ENCODE data around the gene MLNR.
A peak's percentile ranks its signal among the peaks of the same experiment; 100 is the strongest.

The MLNR gene, protein sequence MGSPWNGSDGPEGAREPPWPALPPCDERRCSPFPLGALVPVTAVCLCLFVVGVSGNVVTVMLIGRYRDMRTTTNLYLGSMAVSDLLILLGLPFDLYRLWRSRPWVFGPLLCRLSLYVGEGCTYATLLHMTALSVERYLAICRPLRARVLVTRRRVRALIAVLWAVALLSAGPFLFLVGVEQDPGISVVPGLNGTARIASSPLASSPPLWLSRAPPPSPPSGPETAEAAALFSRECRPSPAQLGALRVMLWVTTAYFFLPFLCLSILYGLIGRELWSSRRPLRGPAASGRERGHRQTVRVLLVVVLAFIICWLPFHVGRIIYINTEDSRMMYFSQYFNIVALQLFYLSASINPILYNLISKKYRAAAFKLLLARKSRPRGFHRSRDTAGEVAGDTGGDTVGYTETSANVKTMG
- 0 to 0.09 (median 0) reads per million in 4 experiments for total RNA-seq

- peak; percentile 5 for DNase-seq
Observed at GRCh38 chr13:49220036-49220855, at the start of gene MLNR. TSS of gene MLNR (plus strand) at chr13:49220338. CDS start at chr13:49220338, 0 bp downstream.

DNA sequence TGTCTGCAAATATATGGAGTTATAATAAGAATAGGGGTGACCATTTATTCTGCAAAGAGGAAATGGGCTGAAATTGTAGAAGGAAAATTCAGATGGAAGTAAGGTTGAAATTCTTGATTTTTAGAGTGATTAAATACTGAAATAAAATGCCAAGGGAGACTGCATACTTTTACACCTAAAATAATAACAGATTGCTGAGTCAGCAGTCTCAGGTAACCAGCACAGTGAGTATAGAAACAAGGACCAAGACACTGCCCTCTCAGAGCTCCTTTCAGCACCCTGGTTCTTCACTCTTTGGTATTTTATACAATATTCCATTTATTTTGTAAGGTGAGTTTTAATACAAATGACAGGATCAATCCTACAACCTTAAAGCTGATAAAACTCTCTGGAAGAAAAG is 48.8 kb upstream of the MLNR start:
- no peak for DNase-seq

DNA sequence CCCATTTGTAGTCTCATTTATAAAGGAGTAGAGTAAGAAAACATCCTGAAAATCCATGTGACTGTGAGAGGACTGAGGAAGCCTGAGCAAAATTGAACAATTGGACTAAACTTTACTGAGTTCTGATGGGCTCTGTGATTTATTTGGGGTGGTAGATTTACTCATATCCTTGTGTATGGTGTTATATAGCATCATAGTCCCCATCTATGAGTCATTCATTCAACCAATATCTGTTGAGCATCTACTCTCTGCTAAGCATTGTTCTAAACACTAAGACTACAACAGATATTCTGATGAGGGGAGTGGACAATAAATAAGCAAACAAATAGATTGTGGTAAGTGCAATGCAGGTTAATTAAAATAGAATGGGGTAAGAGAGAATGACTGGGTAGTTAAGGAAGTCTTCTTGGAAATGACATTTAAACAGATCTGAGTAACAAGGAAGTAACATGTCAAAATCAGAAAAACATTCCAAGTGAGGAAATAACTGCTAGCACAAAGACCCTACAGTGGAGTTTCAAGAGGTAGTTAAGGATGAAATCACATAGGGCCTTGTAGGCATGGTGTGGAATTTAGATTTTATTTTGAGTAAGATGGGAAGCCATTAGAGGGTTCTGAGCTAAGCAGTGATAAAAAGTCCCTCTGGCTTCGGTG is 36.3 kb upstream of the MLNR start:
- no peak for DNase-seq

DNA sequence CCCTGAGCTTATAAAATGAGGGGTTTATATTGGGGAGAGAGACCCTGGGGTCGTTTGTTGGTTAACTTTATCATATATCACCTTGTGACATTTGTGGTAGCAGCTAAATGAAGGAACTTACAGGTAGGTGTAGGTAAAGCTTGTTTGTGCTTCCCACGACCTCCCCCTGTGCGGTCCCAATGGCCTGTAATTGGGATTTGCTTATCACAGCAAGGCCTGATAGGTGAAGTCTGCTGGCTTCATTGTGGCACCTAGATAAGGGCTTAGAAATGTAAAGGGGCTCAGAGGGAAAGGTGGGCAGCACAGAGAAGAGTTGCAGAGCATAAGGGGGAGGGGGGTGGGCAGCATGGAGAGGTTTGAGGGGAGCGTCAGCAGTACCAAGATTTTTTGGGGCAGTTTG is 35.5 kb upstream of the MLNR start:
- no peak for DNase-seq

GRCh38 chr13:49185264-49185663 is 34.9 kb upstream of the MLNR start:
- DNase-seq = no peak

DNA sequence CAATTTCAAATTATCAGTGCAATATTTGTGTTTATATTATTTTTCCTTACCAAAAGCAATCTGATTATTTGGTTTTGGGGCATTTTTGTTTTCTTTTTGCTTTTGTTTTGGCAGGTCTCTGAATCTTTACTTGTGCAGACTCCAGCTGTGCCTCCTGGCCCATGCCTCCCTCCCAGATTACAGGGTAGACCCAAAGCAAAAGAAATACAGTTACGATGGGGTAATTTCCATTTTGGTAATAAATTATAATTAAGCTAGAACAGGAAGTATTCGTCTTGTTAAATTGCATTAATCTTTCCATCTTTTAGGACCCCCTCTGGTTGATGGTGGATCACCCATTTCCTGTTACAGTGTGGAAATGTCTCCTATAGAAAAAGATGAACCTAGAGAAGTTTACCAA is 29.2 kb upstream of the MLNR start:
- DNase-seq = no peak

DNA sequence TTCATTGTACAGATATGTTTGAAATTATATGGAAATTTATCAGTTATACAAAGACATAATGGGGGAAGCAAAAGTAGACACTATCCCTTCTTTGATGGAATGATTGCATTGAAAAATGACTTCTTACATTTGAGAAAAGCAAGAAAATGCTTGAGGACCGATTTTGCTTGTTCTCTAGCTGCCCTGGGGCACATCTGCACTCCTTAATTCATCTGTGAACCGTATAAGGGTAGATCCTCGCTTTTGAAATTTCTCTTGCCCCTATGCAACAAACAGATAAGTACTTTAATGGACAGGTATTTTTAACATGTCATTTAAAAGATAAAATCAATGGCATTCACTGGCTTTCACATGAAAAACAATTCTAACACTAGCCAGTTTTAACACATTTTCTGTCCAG is 13.5 kb upstream of the MLNR start:
- no peak for DNase-seq

DNA sequence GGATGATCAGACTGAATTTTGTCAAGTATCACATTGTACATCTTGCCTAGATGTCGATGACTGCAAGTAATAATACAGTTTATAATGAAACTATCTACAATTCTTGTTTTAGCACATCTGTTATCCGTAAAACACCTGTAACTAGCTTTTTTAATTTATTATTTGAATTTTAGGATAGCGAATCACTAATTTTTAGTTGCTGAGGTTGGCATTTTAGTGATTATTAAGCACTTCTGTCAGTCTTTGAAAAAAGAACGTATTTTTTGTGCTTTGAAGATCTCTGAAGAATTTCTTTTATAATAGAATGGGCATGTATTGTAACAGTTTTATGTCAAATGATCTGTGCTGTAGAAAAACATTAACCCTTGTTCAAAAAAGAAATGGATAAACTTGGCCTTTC is 11.5 kb upstream of the MLNR start:
- DNase-seq = no peak

DNA sequence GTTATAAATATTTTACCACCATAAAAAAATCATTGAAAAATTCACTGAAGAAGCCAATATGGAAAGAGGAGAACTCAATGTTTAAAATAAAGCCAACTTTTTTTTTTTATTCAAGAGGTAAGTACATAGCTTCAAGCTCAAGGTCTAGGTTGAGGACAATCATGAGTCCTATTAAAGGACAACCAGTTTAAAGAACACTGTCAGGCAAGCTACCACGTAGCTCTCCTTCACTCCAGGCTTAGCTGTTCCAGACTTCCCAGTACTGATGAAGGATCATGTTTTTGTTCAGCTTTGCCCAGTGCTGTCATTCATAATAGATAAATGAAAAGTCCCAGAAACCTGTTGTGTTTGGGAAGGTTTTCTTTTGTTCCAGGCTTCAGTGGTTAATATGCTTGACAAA is 10.0 kb upstream of the MLNR start:
- no peak for DNase-seq

DNA sequence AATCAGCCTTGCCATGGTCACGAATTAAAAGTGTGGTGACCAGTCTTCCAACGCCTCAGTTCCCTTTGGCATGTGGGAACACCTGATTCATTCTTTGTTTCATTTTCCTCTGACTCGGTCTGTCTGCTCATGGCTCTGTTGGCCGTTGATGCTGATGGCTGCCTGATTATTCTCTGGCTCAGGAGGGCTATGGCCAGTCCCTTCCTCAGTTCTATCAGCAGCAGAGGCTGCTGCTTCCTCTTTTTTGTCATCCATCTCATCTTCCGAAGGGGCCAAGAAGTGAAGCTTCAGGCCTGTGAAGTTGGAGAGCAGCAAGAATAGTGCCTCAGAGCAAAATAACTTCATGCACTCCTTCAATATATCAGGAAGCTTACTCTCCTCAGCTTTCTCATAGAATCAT is 9.5 kb upstream of the MLNR start:
- no peak for DNase-seq

DNA sequence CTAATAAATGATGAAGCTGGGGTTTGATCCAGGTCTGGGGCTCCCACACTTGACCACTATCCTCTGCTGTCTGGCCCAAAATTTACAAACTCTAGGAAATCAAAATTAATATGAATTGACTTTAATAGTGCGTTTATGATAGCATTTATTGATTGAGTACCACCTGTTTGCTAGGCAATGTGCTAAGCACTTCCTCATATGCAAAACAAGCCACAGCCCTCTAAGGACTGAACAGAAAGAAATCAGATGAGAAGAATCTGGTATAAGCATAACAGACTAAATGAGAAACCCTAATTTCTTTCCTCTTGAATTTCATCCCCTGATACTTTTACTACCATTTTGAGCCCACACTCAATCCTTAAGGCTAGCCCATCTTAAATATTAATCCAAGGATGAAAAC is 6.6 kb upstream of the MLNR start:
- no peak for DNase-seq

DNA sequence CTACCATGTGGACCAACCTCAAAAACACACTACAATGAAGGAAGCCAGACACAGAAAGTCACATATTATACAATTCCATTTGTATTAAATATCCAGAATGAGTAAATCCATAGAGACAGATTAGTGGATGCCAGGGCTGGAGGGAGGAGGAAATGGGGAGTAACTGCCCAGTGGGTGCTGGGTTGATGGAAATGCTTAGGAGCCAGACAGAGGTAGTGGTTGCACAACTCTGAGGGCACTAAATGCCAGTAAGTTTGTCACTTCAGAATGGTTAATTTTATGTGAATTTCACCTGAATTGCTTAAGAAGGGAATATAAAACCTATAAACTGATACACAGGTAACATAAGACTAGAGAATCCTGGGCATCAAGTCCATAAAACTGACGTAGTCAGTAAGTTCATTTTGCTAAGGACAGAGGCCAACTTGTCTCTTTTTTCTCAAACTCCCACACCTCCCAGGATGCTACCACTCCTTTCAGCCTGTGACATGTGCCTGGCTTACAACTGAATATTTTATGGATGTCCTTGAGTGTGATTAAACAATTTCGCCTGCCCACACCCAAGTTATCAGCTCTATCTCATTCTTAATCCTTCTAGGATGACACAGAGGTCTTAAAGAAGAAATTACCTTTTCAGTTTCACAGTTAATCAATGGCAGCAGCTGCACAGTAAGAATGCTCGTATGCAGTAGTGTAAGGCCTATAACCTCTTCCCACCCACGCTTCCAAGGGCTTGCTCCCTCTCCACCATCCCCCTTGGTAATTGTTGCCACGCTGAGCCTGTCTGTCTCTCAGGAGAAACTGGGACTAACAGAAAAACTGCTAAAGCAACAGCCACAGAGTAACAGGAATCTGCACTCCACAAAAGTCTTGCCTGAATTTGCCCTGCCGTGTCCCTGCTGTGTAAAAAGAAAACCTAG is 5.9 kb upstream of the MLNR start:
- DNase-seq = no peak

GRCh38 chr13:49214917-49215376 is 5.2 kb upstream of the MLNR start:
- DNase-seq = no peak

- no peak for DNase-seq
Observed at GRCh38 chr13:49216334-49216733, 3.8 kb upstream of the MLNR start.

- DNase-seq = no peak
Observed at GRCh38 chr13:49217962-49218492, 2.1 kb upstream of the MLNR start.

DNA sequence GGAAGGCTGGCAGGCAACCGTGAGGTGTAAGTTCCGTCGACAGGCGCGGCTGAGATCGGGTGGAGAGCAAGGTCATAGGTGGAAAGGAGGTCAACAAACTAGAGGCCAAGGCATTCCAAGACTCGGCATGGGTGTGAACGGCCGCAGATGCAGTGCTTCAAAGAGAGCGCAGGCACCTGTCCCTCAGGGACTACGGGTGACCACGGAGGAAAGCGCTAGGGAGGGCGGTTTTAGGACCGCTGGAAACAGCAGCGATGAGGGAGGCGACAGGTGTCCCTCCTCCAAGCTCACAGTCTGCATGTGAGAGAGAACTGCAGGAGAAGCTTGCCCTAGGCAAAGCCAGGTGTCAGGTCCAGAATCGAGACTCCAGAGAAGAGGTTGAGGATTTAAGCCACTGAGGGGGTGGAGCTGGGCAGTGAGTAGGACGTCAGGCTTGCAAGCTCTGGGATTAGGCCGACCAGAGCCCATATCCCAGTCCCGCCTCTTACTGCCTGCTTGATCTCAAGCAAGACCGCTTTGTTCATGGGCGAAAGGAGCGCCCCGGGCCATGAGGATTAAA is 1.6 kb upstream of the MLNR start:
- no peak for DNase-seq

DNA sequence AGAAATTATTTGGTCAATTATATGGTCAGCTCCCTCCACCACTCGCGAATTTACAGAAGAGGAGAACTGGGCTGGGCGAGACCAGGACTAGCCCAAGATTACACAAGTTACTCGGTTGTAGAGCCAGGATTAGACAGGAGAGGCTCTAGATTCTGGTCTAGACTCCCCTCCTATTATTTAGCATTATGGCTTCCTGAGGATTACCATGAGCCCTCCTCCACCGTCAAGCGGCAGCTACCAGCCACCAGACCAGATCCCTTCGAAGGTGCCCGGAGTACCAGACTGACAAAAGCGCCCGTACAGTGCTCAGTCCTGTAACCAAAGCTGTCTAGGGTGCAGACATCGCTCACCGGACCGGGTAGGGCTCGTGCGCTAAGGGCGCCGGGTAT is 497 bp upstream of the MLNR start:
- DNase-seq = no peak

DNA sequence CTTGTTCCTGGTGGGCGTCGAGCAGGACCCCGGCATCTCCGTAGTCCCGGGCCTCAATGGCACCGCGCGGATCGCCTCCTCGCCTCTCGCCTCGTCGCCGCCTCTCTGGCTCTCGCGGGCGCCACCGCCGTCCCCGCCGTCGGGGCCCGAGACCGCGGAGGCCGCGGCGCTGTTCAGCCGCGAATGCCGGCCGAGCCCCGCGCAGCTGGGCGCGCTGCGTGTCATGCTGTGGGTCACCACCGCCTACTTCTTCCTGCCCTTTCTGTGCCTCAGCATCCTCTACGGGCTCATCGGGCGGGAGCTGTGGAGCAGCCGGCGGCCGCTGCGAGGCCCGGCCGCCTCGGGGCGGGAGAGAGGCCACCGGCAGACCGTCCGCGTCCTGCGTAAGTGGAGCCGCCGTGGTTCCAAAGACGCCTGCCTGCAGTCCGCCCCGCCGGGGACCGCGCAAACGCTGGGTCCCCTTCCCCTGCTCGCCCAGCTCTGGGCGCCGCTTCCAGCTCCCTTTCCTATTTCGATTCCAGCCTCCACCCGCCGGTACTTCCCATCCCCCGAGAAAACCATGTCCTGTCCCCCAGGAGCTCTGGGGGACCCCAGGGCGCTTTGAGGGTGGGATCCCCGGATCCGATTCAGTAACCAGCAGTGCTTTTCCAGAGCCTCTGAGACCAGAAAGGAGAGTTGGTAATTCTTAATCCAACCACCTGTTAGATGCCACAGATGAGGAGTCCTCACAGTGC is 885 bp downstream of the MLNR start:
- DNase-seq = no peak

- no peak for DNase-seq
Observed at GRCh38 chr13:49221590-49221965, 1.4 kb downstream of the MLNR start.

GRCh38 chr13:49225223-49226042 is 5.3 kb downstream of the MLNR start:
- DNase-seq = no peak
